Measurements from ENCODE around the gene RASSF1.

GRCh38 chr3:50296721-50297383 lies 43.8 kb downstream of the RASSF1 start:
- no peak for TF ChIP-seq CTCF (conservative IDR thresholded peaks at IDR 0.05)
- no peak for TF ChIP-seq EZH2 (IDR thresholded peaks at IDR 0.05; ENCODE audit: low read depth)

All from PC-9 (cell line).